GM12891 (cell line): ENCODE data around the gene ETV6.

Experiments used
- PAX5 ChIP-seq: IDR thresholded peaks from 2 replicates; pipeline ENCODE4 v1.6.1; 2011; ENCODE audit warnings: low read length, moderate library complexity, mild to moderate bottlenecking; ENCODE audit not compliant: insufficient read depth, severe bottlenecking
- POLR2A ChIP-seq: IDR thresholded peaks from 2 replicates; pipeline ENCODE4 v1.6.1; 2011; ENCODE audit warnings: low read depth, low read length, control low read depth
- POLR2AphosphoS5 ChIP-seq: IDR thresholded peaks from 2 replicates; pipeline ENCODE4 v1.6.1; 2011; ENCODE audit warnings: low read depth, low read length, control low read depth
- SPI1 ChIP-seq: IDR thresholded peaks from 2 replicates; pipeline ENCODE4 v1.6.1; 2011; ENCODE audit warnings: low read depth, low read length, control low read depth
- TAF1 ChIP-seq: IDR thresholded peaks from 2 replicates; pipeline ENCODE4 v1.6.1; 2011; ENCODE audit warnings: low read depth, low read length, control low read depth

- TF ChIP-seq TAF1: no peak
- no peak for TF ChIP-seq POLR2AphosphoS5
- no peak for TF ChIP-seq POLR2A
- no peak for TF ChIP-seq PAX5
- no peak for TF ChIP-seq SPI1
These were observed 211.8 kb downstream of the ETV6 start for GRCh38 chr12:11861155-11861863.
